Keratinocyte (primary cell): ENCODE data around the gene OOSP4A. TPM values are rescaled to one million over a fixed set of nuclear protein-coding genes. Genes with fewer than 3 reads are reported as not detected.

ENCODE experiments used
- DNase-seq: peaks from one replicate; pipeline ENCODE4 v3.0.0-alpha.2; 2011; ENCODE audit warnings: low read depth, missing footprints, low spot score
- FAIRE-seq: peaks from 2 replicates; lab custom pipeline; 2011; peaks lifted over from hg19 to GRCh38; lab: Jason Lieb, UNC
- H2AFZ ChIP-seq: 2 replicates; pipeline ENCODE4 v1.6.0; 2012; ENCODE audit warnings: low read length, control low read depth, inconsistent platforms; ENCODE audit not compliant: control insufficient read depth
- H3K27ac ChIP-seq: 2 replicates; pipeline ENCODE4 v1.5.1; 2011; ENCODE audit warnings: low read length; ENCODE audit not compliant: control insufficient read depth, insufficient read depth
- H3K27me3 ChIP-seq: 3 replicates; pipeline ENCODE4 v1.6.0; 2011; ENCODE audit warnings: low read length; ENCODE audit not compliant: control insufficient read depth, insufficient read depth; ENCODE audit errors: extremely low read depth
- H3K36me3 ChIP-seq, 2 experiments: 2 replicates in 1 of 2; 3 replicates in 1 of 2; pipeline ENCODE4 v1.5.1; 2011; ENCODE audit warnings: low read length in 2 of 2, mild to moderate bottlenecking in 1 of 2; ENCODE audit not compliant: control insufficient read depth in 2 of 2, insufficient read depth in 2 of 2; ENCODE audit errors: extremely low read depth in 1 of 2
- H3K4me1 ChIP-seq: 3 replicates; pipeline ENCODE4 v1.5.1; 2011; ENCODE audit warnings: low read length; ENCODE audit not compliant: control insufficient read depth, insufficient read depth; ENCODE audit errors: extremely low read depth
- H3K4me2 ChIP-seq: 3 replicates; pipeline ENCODE4 v1.6.0; 2011; ENCODE audit warnings: low read depth, low read length; ENCODE audit not compliant: control insufficient read depth, insufficient read depth; ENCODE audit errors: extremely low read depth
- H3K4me3 ChIP-seq, 3 experiments: fragments of 200-600 bp in 1 of 3; sonication (generic) in 1 of 3; 2 replicates in 2 of 3; 3 replicates in 1 of 3; pipeline ENCODE4 v1.5.1; 2011 to 2016; ENCODE audit warnings: low read length in 3 of 3, mild to moderate bottlenecking in 3 of 3, control low read depth in 2 of 3, inconsistent platforms in 1 of 3, low read depth in 1 of 3, mixed read lengths in 1 of 3, mixed run types in 1 of 3, moderate library complexity in 1 of 3; ENCODE audit not compliant: control insufficient read depth in 2 of 3, insufficient read depth in 2 of 3; ENCODE audit errors: extremely low read depth in 1 of 3
- H3K79me2 ChIP-seq: 2 replicates; pipeline ENCODE4 v1.6.0; 2012; ENCODE audit warnings: low read length; ENCODE audit not compliant: control insufficient read depth, insufficient read depth
- H3K9ac ChIP-seq: 3 replicates; pipeline ENCODE4 v1.6.0; 2011; ENCODE audit warnings: low read length; ENCODE audit not compliant: control insufficient read depth, insufficient read depth; ENCODE audit errors: extremely low read depth
- H3K9me1 ChIP-seq: 3 replicates; pipeline ENCODE4 v1.6.0; 2011; ENCODE audit warnings: low read length; ENCODE audit not compliant: control insufficient read depth, insufficient read depth; ENCODE audit errors: extremely low read depth
- H3K9me3 ChIP-seq: 2 replicates; pipeline ENCODE4 v1.5.1; 2012; ENCODE audit warnings: low read depth, low read length; ENCODE audit not compliant: control insufficient read depth
- H4K20me1 ChIP-seq: 3 replicates; pipeline ENCODE4 v1.6.0; 2011; ENCODE audit warnings: low read length; ENCODE audit not compliant: control insufficient read depth, insufficient read depth; ENCODE audit errors: extremely low read depth
- CTCF ChIP-seq, 3 experiments: IDR thresholded peaks in 1 of 3; conservative IDR thresholded peaks in 1 of 3; optimal IDR thresholded peaks in 1 of 3; 2 replicates in 2 of 3; 3 replicates in 1 of 3; pipeline versions ENCODE3 to v1.5.1; 2011; ENCODE audit warnings: low read length in 3 of 3, mild to moderate bottlenecking in 3 of 3, moderate library complexity in 2 of 3, control low read depth in 1 of 3, inconsistent platforms in 1 of 3; ENCODE audit not compliant: insufficient read depth in 2 of 3; ENCODE audit errors: extremely low read depth in 1 of 3
- EZH2 ChIP-seq: IDR thresholded peaks from one replicate; pipeline ENCODE4 v1.6.1; 2012; ENCODE audit warnings: inconsistent platforms, mild to moderate bottlenecking, low read length, moderate library complexity
- dilution Hi-C: fragments of 300-500 bp; cut with MboI; formaldehyde crosslinking; loops from one replicate; pipeline ENCODE4 v1.7.0; 2020; ENCODE audit warnings: low sequenced_read_pairs; ENCODE audit not compliant: extremely low pct_ligation_motif_present
- polyA plus RNA-seq, 5 experiments: library from polyadenylated mRNA; depleted of rRNA in 3 of 5; stranded (reverse) in 3 of 5; stranded (forward) in 1 of 5; unstranded in 1 of 5; fragments of >200 nt; gene quantifications; 1 replicate in 1 of 5; 2 replicates in 3 of 5; 3 replicates in 1 of 5; pipeline versions ENCODE4 v1.2.1 to v1.2.3, GENCODE V29; 2011 to 2012; ENCODE audit warnings: missing spikeins in 2 of 5, low read depth in 1 of 5, low replicate concordance in 1 of 5

The OOSP4A gene
- polyA plus RNA-seq, 1 donor (not counting 4 experiments of a cell fraction or from before 2014, with no cell fraction given) = not detected

GRCh38 chr11:59962107-59962482 is 1.7 kb upstream of the OOSP4A start:
- FAIRE-seq (no peak), DNase-seq (no peak)
- Histone ChIP-seq H3K9me1 (no peaks in the 10 kb centered on the region), H3K27ac (no peak overlapping the region), H3K4me2 (no peak overlapping the region), H3K4me1 (no peaks in the 10 kb centered on the region), H4K20me1 (no peaks in the 10 kb centered on the region), H3K9me3 (no peaks in the 10 kb centered on the region), H3K27me3 (no peaks in the 10 kb centered on the region), H3K4me3 (no peak overlapping the region), H3K9ac (no peak overlapping the region), H2AFZ (no peak overlapping the region), H3K79me2 (no peaks in the 10 kb centered on the region), H3K36me3 (no peaks in the 10 kb centered on the region)
- TF ChIP-seq EZH2 (no peak), CTCF (optimal IDR thresholded peaks at IDR 0.05 in 1 of 3, IDR thresholded peaks at IDR 0.05 in 1 of 3, conservative IDR thresholded peaks at IDR 0.05 in 1 of 3; ENCODE audit: extremely low read depth in 1 of 3, insufficient read depth in 2 of 3, low read length in 3 of 3) (no peak)
- dilution Hi-C loops = no loop called here

GRCh38 chr11:59965424-59965823 is 1.6 kb downstream of the OOSP4A start:
- Histone ChIP-seq H3K4me3 (no peak overlapping the region), H3K9ac (no peak overlapping the region), H3K27me3 (no peaks in the 10 kb centered on the region), H3K36me3 (no peaks in the 10 kb centered on the region), H3K9me3 (no peaks in the 10 kb centered on the region), H3K4me2 (no peak overlapping the region), H3K79me2 (no peaks in the 10 kb centered on the region), H3K4me1 (no peaks in the 10 kb centered on the region), H3K27ac (no peak overlapping the region), H4K20me1 (no peaks in the 10 kb centered on the region), H3K9me1 (no peaks in the 10 kb centered on the region), H2AFZ (no peak overlapping the region)
- TF ChIP-seq EZH2 (no peak), CTCF (optimal IDR thresholded peaks at IDR 0.05 in 1 of 3, IDR thresholded peaks at IDR 0.05 in 1 of 3, conservative IDR thresholded peaks at IDR 0.05 in 1 of 3; ENCODE audit: extremely low read depth in 1 of 3, insufficient read depth in 2 of 3, low read length in 3 of 3) (no peak)
- dilution Hi-C loops = no loop called here
- FAIRE-seq (no peak), DNase-seq (no peak)
